ENCODE data around the gene SLC12A3. TPM values are rescaled to one million over a fixed set of nuclear protein-coding genes. Genes with fewer than 3 reads are reported as not detected.
"Not testable (repeated sequence)": the region's sequence is repeated elsewhere in the genome, so short reads cannot be mapped to it uniquely, and the experiment has no call there.

The SLC12A3 gene
- total RNA-seq, 4 donors from 2014 or later = 0.14 TPM; not detected in 3

- TF ChIP-seq CTCF (IDR thresholded peaks at IDR 0.05) (no peak), POLR2A (IDR thresholded peaks at IDR 0.05) (no peak)
- Histone ChIP-seq H3K4me1 (no peaks in the 10 kb centered on the region), H3K27ac (no peak overlapping the region), H3K9me3 (no peaks in the 10 kb centered on the region), H3K36me3 (no peaks in the 10 kb centered on the region), H3K27me3 (no peaks in the 10 kb centered on the region), H3K4me3 (no peak overlapping the region)
- intact Hi-C loops (cut with DNase I; ENCODE audit: low total_unique reads) = loop anchor here (10.0 kb wide), 1 partner anchor 193 kb away; no protein-coding TSS in a partner anchor
- no peak for DNase-seq
Observed at GRCh38 chr16:56861756-56862155, 3.3 kb upstream of the SLC12A3 start.

GRCh38 chr16:56862776-56863175, 2.2 kb upstream of the SLC12A3 start:
- DNase-seq = no peak
- H3K9me3 ChIP-seq = no peaks in the 10 kb centered on the region
- no peaks in the 10 kb centered on the region for H3K36me3 ChIP-seq
- H3K4me3 ChIP-seq = no peak overlapping the region
- H3K27ac ChIP-seq = no peak overlapping the region
- H3K27me3 ChIP-seq = no peaks in the 10 kb centered on the region
- intact Hi-C loops (cut with DNase I; ENCODE audit: low total_unique reads) = loop anchor here (10.0 kb wide), 1 partner anchor 192 kb away; no protein-coding TSS in a partner anchor
- TF ChIP-seq POLR2A (IDR thresholded peaks at IDR 0.05) (no peak), CTCF (IDR thresholded peaks at IDR 0.05) (no peak)
- no peaks in the 10 kb centered on the region for H3K4me1 ChIP-seq

- Histone ChIP-seq H3K4me1 (no peaks in the 10 kb centered on the region), H3K27me3 (no peaks in the 10 kb centered on the region), H3K36me3 (no peaks in the 10 kb centered on the region), H3K9me3 (no peaks in the 10 kb centered on the region), H3K4me3 (no peak overlapping the region), H3K27ac (no peak overlapping the region)
- intact Hi-C loops (cut with DNase I; ENCODE audit: low total_unique reads) = loop anchor here (10.0 kb wide), 1 partner anchor 189 kb away; no protein-coding TSS in a partner anchor
- DNase-seq = no peak
- TF ChIP-seq CTCF (IDR thresholded peaks at IDR 0.05) = no peak
- no peak for TF ChIP-seq POLR2A (IDR thresholded peaks at IDR 0.05)
Observed at GRCh38 chr16:56865394-56866062, 521 bp downstream of the SLC12A3 start.

- Histone ChIP-seq H3K36me3 (no peaks in the 10 kb centered on the region), H3K9me3 (no peaks in the 10 kb centered on the region), H3K27me3 (no peaks in the 10 kb centered on the region), H3K27ac (no peak overlapping the region), H3K4me3 (no peak overlapping the region), H3K4me1 (no peaks in the 10 kb centered on the region)
- intact Hi-C loops (cut with DNase I; ENCODE audit: low total_unique reads) = loop anchor here (10.0 kb wide), 1 partner anchor 188 kb away; no protein-coding TSS in a partner anchor
- TF ChIP-seq POLR2A (IDR thresholded peaks at IDR 0.05) = no peak
- TF ChIP-seq CTCF (IDR thresholded peaks at IDR 0.05) = peak; percentile 70 to 82 (median 76)
- DNase-seq = peak in 1 of 2 donors; percentile 41
Observed at GRCh38 chr16:56866955-56867830, 2.2 kb downstream of the SLC12A3 start.

- Histone ChIP-seq H3K4me1 (no peaks in the 10 kb centered on the region), H3K27me3 (no peaks in the 10 kb centered on the region), H3K36me3 (no peaks in the 10 kb centered on the region), H3K4me3 (no peak overlapping the region), H3K9me3 (no peaks in the 10 kb centered on the region), H3K27ac (no peak overlapping the region)
- TF ChIP-seq CTCF (IDR thresholded peaks at IDR 0.05) (no peak), POLR2A (IDR thresholded peaks at IDR 0.05) (no peak)
- intact Hi-C loops (cut with DNase I; ENCODE audit: low total_unique reads) = loop anchor here (10.0 kb wide), 1 partner anchor 187 kb away; no protein-coding TSS in a partner anchor
- DNase-seq = no peak
Observed at GRCh38 chr16:56868175-56868574, 3.2 kb downstream of the SLC12A3 start.

- H3K9me3 ChIP-seq, H3K4me3 ChIP-seq, H3K4me1 ChIP-seq, DNase-seq, H3K36me3 ChIP-seq, H3K27me3 ChIP-seq, H3K27ac ChIP-seq: not testable (repeated sequence)
- intact Hi-C loops (cut with DNase I; ENCODE audit: low total_unique reads) = loop anchor here (10.0 kb wide), 1 partner anchor 186 kb away; no protein-coding TSS in a partner anchor
Observed at GRCh38 chr16:56868766-56869165, 3.8 kb downstream of the SLC12A3 start.
